ENCODE measurements around the gene TMEM253. TPM values are rescaled to one million over a fixed set of nuclear protein-coding genes. Genes with fewer than 3 reads are reported as not detected.
A peak's percentile ranks its signal among the peaks of the same experiment; 100 is the strongest.

TMEM253 gene
- 0.20 TPM in 1 of 2 replicates, not detected in the other for total RNA-seq (2014; rRNA removed; shearing (Covaris generic); ENCODE audit: low replicate concordance)

DNA sequence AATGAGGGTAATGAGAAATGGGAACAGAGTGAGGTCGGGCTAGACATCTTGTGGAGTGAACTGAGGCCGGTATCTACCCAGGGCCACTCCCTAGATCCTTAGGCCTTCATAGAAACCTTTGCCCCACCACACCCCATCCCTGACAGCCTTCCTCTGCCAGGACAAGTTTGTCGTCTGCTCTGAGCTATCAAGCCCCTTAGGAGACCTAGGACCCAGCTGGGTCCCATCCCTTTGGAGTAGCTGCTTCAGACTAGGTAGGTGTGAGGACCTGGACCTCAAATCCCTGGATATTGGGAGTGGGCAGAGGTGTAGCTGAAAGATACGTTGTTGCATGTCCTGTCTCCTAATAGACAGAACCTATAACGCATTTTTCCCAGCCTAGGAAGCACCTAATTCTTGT is at the start of gene TMEM253:
TMEM253 (plus strand) TSS at position 136 of the 400 bp plus-strand sequence. CDS start 278 bp downstream, outside the sequence.
- in situ Hi-C loops (cut with HindIII; ENCODE audit: low pct_unique_long_range_greater_than_20kb, low sequenced_read_pairs): no loop called here
- no peak for DNase-seq (ENCODE audit: low read depth)

GRCh38 chr14:21053184-21054122 is 47.4 kb upstream of the TMEM253 start:
- in situ Hi-C loops (cut with HindIII; ENCODE audit: low pct_unique_long_range_greater_than_20kb, low sequenced_read_pairs): no loop called here
- no peak for DNase-seq (ENCODE audit: low read depth)

GRCh38 chr14:21054123-21054767 is 46.6 kb upstream of the TMEM253 start:
- in situ Hi-C loops (cut with HindIII; ENCODE audit: low pct_unique_long_range_greater_than_20kb, low sequenced_read_pairs): no loop called here
- DNase-seq (ENCODE audit: low read depth): peak; percentile 19

DNA sequence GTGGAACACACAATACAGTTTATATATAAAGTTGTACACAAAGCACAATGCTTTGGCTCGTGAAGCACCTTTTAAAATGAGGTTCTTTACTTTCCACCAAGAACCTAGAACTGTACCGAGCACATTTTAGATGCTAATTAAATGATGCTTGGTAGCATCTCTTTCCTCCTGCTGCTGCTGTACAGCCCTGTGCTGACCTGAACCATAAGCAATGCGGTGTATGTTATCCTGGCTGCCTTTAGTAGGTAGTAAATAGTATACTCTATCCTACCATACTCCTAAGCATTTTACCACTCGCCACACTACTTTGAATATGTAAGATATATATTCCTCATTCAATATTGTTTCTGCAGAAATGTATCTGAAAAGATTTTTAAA is 46.1 kb upstream of the TMEM253 start:
- DNase-seq (ENCODE audit: low read depth): no peak
- in situ Hi-C loops (cut with HindIII; ENCODE audit: low pct_unique_long_range_greater_than_20kb, low sequenced_read_pairs): no loop called here

DNA sequence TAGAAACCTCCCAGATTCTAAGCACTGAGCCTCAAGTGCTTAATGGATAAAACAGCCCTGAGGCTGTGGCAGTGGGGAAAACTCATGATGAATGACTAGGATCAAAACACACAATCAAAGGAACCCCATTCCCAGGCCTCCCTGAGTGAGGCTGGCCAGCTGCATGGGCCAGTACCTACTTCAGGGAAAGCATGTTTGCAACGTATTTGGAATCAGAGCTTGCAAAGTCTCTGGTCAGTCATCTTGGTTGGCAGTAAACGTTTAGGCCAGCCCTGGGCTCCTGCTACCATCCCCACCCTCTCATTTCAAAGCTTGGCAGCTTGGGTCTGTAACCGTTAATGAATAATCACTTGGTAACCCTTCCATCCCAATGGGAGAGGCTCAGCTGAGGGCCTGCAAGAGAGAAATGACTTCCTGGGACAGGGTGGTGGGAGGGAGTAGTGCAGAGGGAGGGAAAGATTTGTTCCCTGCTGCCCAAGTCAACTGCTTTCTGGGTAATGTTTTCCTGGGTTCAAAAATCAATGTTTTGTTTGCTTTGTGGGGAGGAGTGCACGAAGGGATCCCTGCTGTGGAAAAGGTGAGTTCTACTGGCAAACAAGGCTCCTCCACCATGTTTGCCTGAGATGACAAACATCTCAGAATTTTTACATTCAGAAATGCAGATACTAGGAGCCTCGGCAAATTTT is 45.3 kb upstream of the TMEM253 start:
- in situ Hi-C loops (cut with HindIII; ENCODE audit: low pct_unique_long_range_greater_than_20kb, low sequenced_read_pairs): no loop called here
- no peak for DNase-seq (ENCODE audit: low read depth)

- in situ Hi-C loops (cut with HindIII; ENCODE audit: low pct_unique_long_range_greater_than_20kb, low sequenced_read_pairs): no loop called here
- DNase-seq (ENCODE audit: low read depth): no peak
Measured at GRCh38 chr14:21056520-21057163, 44.2 kb upstream of the TMEM253 start.

DNA sequence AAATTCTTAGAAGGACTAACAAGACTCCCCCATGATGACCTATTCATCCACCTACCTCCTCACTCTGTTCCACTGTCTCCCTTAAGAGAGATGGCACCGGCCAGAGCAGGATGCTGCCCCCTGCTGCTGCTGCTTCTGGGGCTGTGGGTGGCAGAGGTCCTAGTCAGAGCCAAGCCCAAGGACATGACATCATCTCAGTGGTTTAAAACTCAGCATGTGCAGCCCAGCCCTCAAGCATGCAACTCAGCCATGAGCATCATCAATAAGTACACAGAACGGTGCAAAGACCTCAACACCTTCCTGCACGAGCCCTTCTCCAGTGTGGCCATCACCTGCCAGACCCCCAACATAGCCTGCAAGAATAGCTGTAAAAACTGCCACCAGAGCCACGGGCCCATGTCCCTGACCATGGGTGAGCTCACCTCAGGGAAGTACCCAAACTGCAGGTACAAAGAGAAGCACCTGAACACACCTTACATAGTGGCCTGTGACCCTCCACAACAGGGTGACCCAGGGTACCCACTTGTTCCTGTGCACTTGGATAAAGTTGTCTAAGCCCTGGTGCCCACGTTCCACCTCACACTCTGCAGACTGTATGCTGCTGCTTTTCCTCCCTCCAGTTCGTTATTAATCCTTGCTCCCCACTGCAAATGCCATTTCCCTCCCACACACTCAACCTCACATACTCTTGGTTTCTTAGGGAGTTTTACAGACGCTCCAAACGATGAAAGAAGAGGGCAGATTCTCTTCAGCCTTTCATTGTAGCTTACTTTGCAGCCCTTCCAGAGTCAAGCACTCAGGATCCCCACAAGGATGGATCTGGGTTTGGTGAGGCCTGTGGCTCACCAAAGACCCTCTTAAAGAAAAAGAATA is 42.8 kb upstream of the TMEM253 start, which contains the start of gene RNASE8:
RNASE8 (plus strand) TSS at position 20 of the 873 bp plus-strand sequence; CDS start at position 91, 71 bp downstream.
- in situ Hi-C loops (cut with HindIII; ENCODE audit: low pct_unique_long_range_greater_than_20kb, low sequenced_read_pairs): no loop called here
- DNase-seq (ENCODE audit: low read depth): no peak

DNA sequence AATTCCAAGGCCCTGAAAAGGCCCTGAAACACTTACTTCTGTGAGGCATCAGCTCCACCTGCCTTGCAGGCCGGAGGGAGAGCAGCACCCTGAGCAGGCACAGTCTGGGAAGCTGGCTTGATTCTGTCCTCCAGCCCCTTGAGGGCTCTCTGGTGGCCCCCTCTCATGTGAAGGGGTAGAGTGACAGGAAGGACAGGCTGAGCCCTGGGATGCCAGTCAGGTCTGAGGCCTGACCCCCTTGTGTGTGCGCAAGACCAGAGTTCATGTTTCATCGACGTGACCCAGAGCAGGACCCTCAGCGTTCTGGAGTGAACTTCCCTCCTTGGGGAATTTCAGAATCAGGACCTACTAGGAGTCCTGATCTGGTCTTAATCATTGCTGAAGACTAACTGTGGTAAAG is 42.0 kb upstream of the TMEM253 start:
- in situ Hi-C loops (cut with HindIII; ENCODE audit: low pct_unique_long_range_greater_than_20kb, low sequenced_read_pairs): no loop called here

GRCh38 chr14:21059842-21060613 is 40.8 kb upstream of the TMEM253 start:
- in situ Hi-C loops (cut with HindIII; ENCODE audit: low pct_unique_long_range_greater_than_20kb, low sequenced_read_pairs): no loop called here
- DNase-seq (ENCODE audit: low read depth): no peak

More for the DNA sequence above, 42.0 kb upstream of the TMEM253 start:
- DNase-seq (ENCODE audit: low read depth): no peak

- in situ Hi-C loops (cut with HindIII; ENCODE audit: low pct_unique_long_range_greater_than_20kb, low sequenced_read_pairs): no loop called here
- DNase-seq (ENCODE audit: low read depth): no peak
Measured at GRCh38 chr14:21060614-21061346, 40.1 kb upstream of the TMEM253 start.

GRCh38 chr14:21061347-21061668 is 39.6 kb upstream of the TMEM253 start:
- DNase-seq (ENCODE audit: low read depth): no peak
- in situ Hi-C loops (cut with HindIII; ENCODE audit: low pct_unique_long_range_greater_than_20kb, low sequenced_read_pairs): no loop called here

- DNase-seq (ENCODE audit: low read depth): no peak
- in situ Hi-C loops (cut with HindIII; ENCODE audit: low pct_unique_long_range_greater_than_20kb, low sequenced_read_pairs): no loop called here
Measured at GRCh38 chr14:21063479-21063878, 37.4 kb upstream of the TMEM253 start.

GRCh38 chr14:21066882-21067502 is 33.9 kb upstream of the TMEM253 start:
- in situ Hi-C loops (cut with HindIII; ENCODE audit: low pct_unique_long_range_greater_than_20kb, low sequenced_read_pairs): no loop called here
- no peak for DNase-seq (ENCODE audit: low read depth)

DNA sequence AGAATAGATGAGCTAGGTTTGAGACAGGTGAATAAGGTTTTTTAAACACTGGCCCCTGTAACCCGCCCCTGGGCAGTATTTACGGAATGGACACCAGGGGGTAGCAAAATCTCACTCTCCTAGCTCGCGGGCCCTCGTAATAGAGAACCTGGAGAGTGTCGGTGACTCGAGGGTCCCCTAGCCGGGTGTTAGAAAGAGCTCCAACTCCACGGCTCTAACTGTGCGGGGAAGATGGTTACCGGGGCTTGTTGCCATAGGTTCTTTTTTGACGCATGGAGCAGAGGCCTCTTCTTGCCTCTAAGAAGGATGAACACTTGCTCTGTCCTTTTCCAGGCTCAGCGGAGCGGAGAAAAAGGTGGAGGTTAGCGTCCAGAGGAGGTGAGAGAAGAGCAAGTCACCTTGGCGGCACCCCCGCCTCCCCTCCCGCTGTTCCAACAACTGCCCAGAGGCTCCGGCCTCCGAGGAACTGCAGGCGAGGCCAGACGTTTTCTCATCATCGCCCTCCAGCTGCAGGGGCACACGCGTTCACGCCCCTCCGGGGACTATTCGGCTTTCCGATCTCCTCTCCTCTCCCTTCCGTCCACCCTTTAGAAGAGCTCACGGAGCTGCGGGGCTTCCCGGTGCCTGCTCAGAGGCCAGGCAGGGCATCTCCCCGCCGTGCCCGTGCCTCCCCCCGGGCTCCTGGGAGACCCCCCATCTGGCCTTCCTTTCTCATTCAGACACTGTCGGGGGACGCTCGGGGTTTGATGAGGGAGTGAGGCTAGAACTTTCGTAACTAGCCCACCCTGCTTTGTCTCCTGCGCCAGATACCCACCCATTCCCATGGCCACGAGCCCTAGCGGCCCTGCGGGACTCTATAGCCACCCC is 32.1 kb upstream of the TMEM253 start:
- no peak for DNase-seq (ENCODE audit: low read depth)
- in situ Hi-C loops (cut with HindIII; ENCODE audit: low pct_unique_long_range_greater_than_20kb, low sequenced_read_pairs): no loop called here
